Hippocampal formation (tissue), 2 donors: ENCODE measurements around the gene OR10R2.

Experiments
- DNase-seq, 2 donors: peaks; one replicate each; lab custom pipeline; 2025; lab: John Stamatoyannopoulos, UW

Gene OR10R2

GRCh38 chr1:158527190-158527815 is 55.3 kb downstream of the OR10R2 start:
- DNase-seq, result peak in 1 of 2 donors; percentile 27
